ENCODE results near the gene DHCR24.

DNA sequence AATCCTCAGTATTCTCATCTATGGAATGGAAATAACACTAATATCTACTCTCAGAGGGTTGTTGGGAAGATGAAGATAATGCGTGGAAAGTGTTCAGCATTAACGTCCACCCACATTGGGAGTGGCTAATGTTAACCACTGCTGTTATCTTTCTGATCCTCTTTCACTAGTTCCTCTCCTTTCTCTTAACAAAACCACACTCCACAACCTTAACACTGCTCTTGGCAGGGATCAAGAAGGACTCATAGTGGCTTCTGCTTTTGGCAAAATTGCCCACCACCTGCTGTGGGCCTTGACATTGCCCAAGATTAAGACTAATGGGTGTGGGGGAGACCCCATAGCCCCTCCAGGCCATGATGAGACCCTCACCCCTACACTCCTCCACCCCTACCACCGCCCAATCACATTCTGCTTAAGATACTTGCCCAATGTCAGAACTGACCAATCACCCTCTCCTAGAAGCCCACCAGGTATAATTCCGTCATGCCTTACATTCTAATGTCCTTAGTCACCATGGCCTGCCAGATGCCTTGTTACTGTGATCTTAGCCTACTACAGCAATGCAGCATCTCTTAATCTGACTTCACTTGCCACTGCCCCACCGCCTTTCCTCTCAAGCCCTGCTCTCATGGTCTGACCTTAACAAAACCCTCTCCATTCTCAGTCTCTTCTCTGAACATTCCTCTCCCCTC is 27.1 kb downstream of the DHCR24 start:
- TF ChIP-seq, protein P1, sequence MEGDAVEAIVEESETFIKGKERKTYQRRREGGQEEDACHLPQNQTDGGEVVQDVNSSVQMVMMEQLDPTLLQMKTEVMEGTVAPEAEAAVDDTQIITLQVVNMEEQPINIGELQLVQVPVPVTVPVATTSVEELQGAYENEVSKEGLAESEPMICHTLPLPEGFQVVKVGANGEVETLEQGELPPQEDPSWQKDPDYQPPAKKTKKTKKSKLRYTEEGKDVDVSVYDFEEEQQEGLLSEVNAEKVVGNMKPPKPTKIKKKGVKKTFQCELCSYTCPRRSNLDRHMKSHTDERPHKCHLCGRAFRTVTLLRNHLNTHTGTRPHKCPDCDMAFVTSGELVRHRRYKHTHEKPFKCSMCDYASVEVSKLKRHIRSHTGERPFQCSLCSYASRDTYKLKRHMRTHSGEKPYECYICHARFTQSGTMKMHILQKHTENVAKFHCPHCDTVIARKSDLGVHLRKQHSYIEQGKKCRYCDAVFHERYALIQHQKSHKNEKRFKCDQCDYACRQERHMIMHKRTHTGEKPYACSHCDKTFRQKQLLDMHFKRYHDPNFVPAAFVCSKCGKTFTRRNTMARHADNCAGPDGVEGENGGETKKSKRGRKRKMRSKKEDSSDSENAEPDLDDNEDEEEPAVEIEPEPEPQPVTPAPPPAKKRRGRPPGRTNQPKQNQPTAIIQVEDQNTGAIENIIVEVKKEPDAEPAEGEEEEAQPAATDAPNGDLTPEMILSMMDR (IDR thresholded peaks at IDR 0.05), result no peak
- TF ChIP-seq POLR2A (IDR thresholded peaks at IDR 0.05) (no peak), EP300 (IDR thresholded peaks at IDR 0.05) (no peak)
